Parathyroid adenoma (tissue), 2 donors: ENCODE results near the gene INPP5B.
A peak's percentile ranks its signal among the peaks of the same experiment; 100 is the strongest.

Experiments used
- H2AFZ ChIP-seq: fragments of 300-600 bp; sonication (generic); one replicate; pipeline ENCODE4 v1.7.0; 2017; ENCODE audit warnings: antibody characterized with exemption, mild to moderate bottlenecking
- H3K27ac ChIP-seq: fragments of 300-600 bp; sonication (generic); one replicate; pipeline ENCODE4 v1.7.0; 2017
- H3K27me3 ChIP-seq: fragments of 300-600 bp; sonication (generic); one replicate; pipeline ENCODE4 v1.7.0; 2017; ENCODE audit warnings: low read length; ENCODE audit not compliant: control insufficient read depth, insufficient read depth
- H3K36me3 ChIP-seq: fragments of 300-600 bp; sonication (generic); one replicate; pipeline ENCODE4 v1.7.0; 2017; ENCODE audit warnings: low read length; ENCODE audit not compliant: control insufficient read depth, insufficient read depth
- H3K4me1 ChIP-seq: fragments of 300-600 bp; sonication (generic); one replicate; pipeline ENCODE4 v1.7.0; 2017; ENCODE audit warnings: control low read depth
- H3K4me2 ChIP-seq: fragments of 300-600 bp; sonication (generic); one replicate; pipeline ENCODE4 v1.7.0; 2017; ENCODE audit warnings: low read length
- H3K4me3 ChIP-seq: fragments of 300-600 bp; sonication (generic); one replicate; pipeline ENCODE4 v1.7.0; 2017; ENCODE audit warnings: low read depth, low read length
- H3K79me2 ChIP-seq: fragments of 300-600 bp; sonication (generic); one replicate; pipeline ENCODE4 v1.7.0; 2017; ENCODE audit warnings: control low read depth
- H3K9ac ChIP-seq: fragments of 300-600 bp; sonication (generic); one replicate; pipeline ENCODE4 v1.7.0; 2017; ENCODE audit warnings: mild to moderate bottlenecking
- H3K9me3 ChIP-seq: fragments of 300-600 bp; sonication (generic); one replicate; pipeline ENCODE4 v1.7.0; 2017; ENCODE audit warnings: low read length; ENCODE audit not compliant: control insufficient read depth
- CTCF ChIP-seq: fragments of 300-600 bp; sonication (generic); IDR thresholded peaks from one replicate; pipeline ENCODE4 v1.7.0; 2017; ENCODE audit warnings: antibody characterized with exemption, mild to moderate bottlenecking
- donor health status: primary hyperparathyroidism.

The INPP5B gene

GRCh38 chr1:37946703-37947360 is at the start of gene INPP5B:
INPP5B (minus strand) TSS chr1:37947053; CDS start chr1:37946308, 745 bp downstream.
- no peaks in the 10 kb centered on the region for H3K79me2 ChIP-seq
- no peak for TF ChIP-seq CTCF
- peak within 1 kb of the TSS; percentile 84 for H2AFZ ChIP-seq
- H3K36me3 ChIP-seq = no peaks in the 10 kb centered on the region
- peak within 1 kb of the TSS; percentile 95 for H3K4me2 ChIP-seq
- peak within 1 kb of the TSS; percentile 83 for H3K4me3 ChIP-seq
- H3K9ac ChIP-seq = peak within 1 kb of the TSS; percentile 46
- H3K4me1 ChIP-seq = peaks cover 4% of the 10 kb centered on the region
- no peaks in the 10 kb centered on the region for H3K9me3 ChIP-seq
- H3K27ac ChIP-seq = peak within 1 kb of the TSS; percentile 70
- no peaks in the 10 kb centered on the region for H3K27me3 ChIP-seq

- H3K79me2 ChIP-seq = no peaks in the 10 kb centered on the region
- TF ChIP-seq CTCF = no peak
- no peak overlapping the region for H3K27ac ChIP-seq
- peak overlapping the region; percentile 24 for H3K4me2 ChIP-seq
- H3K9me3 ChIP-seq = no peaks in the 10 kb centered on the region
- no peaks in the 10 kb centered on the region for H3K27me3 ChIP-seq
- H3K4me1 ChIP-seq = no peaks in the 10 kb centered on the region
- no peak overlapping the region for H3K9ac ChIP-seq
- H3K36me3 ChIP-seq = no peaks in the 10 kb centered on the region
- no peak overlapping the region for H3K4me3 ChIP-seq
- H2AFZ ChIP-seq = no peak overlapping the region
Measured at GRCh38 chr1:37995751-37996345, 49.0 kb upstream of the INPP5B start.

GRCh38 chr1:37994886-37995566 is 48.2 kb upstream of the INPP5B start:
- Histone ChIP-seq H3K9me3 (no peaks in the 10 kb centered on the region), H3K4me1 (no peaks in the 10 kb centered on the region), H2AFZ (no peak overlapping the region), H3K27ac (no peak overlapping the region), H3K4me3 (no peak overlapping the region), H3K9ac (no peak overlapping the region), H3K36me3 (no peaks in the 10 kb centered on the region), H3K27me3 (no peaks in the 10 kb centered on the region), H3K79me2 (no peaks in the 10 kb centered on the region), H3K4me2 (no peak overlapping the region)
- no peak for TF ChIP-seq CTCF

GRCh38 chr1:37989361-37989930 is 42.6 kb upstream of the INPP5B start:
- no peaks in the 10 kb centered on the region for H3K79me2 ChIP-seq

More at GRCh38 chr1:37989361-37989930, 42.6 kb upstream of the INPP5B start:
- Histone ChIP-seq H3K27ac (peak overlapping the region; percentile 56), H3K9ac (peak overlapping the region; percentile 37), H3K4me2 (peak overlapping the region; percentile 99), H3K36me3 (no peaks in the 10 kb centered on the region), H3K27me3 (no peaks in the 10 kb centered on the region), H3K4me1 (no peaks in the 10 kb centered on the region), H3K4me3 (peak overlapping the region; percentile 89), H3K9me3 (no peaks in the 10 kb centered on the region), H2AFZ (peak overlapping the region; percentile 91)
- no peak for TF ChIP-seq CTCF
